Endothelial cell of umbilical vein (primary cell): ENCODE measurements around the gene SGSM2. TPM values are rescaled to one million over a fixed set of nuclear protein-coding genes. Genes with fewer than 3 reads are reported as not detected.

Source experiments
- BruUV-seq: library from RNA; stranded (reverse); fragments of 400-500 nt; replicated peaks from 2 replicates; lab custom pipeline; 2021; lab: Mats Ljungman, UMichigan
- CTCF ChIA-PET: fragments of 300-600, 350-600 bp; sonication (Branson Sonifier 250); formaldehyde crosslinking; loops from one replicate; lab custom pipeline; 2021; ENCODE audit warnings: antibody characterized with exemption, inconsistent platforms; lab: Charles Lee
- POLR2A ChIA-PET: fragments of 300-600, 350-600 bp; sonication (Branson Sonifier 250); formaldehyde crosslinking; loops from one replicate; lab custom pipeline; 2021; ENCODE audit warnings: antibody characterized with exemption, inconsistent platforms; lab: Charles Lee
- DNase-seq: peaks from one replicate; pipeline ENCODE4 v3.0.0-alpha.2; 2011; ENCODE audit warnings: low read depth, low spot score
- FAIRE-seq: peaks from 2 replicates; lab custom pipeline; 2011; peaks lifted over from hg19 to GRCh38; lab: Jason Lieb, UNC
- H2AFZ ChIP-seq: 2 replicates; pipeline ENCODE4 v1.6.0; 2012; ENCODE audit warnings: low read depth, low read length, control low read depth, inconsistent platforms
- H3K27ac ChIP-seq: 2 replicates; pipeline ENCODE4 v1.5.1; 2011; ENCODE audit warnings: low read depth, mild to moderate bottlenecking, control low read depth, low read length, moderate library complexity; ENCODE audit not compliant: insufficient read depth
- H3K27me3 ChIP-seq, 2 experiments: 2 replicates each; pipeline versions ENCODE4 v1.6.0 to v1.6.1; 2011; ENCODE audit warnings: low read length in 2 of 2, mixed read lengths in 1 of 2; ENCODE audit not compliant: control insufficient read depth in 2 of 2, insufficient read depth in 2 of 2
- H3K36me3 ChIP-seq, 2 experiments: 2 replicates in 1 of 2; 3 replicates in 1 of 2; pipeline ENCODE4 v1.5.1; 2011; ENCODE audit warnings: low read length in 2 of 2, mild to moderate bottlenecking in 1 of 2, moderate library complexity in 1 of 2; ENCODE audit not compliant: control insufficient read depth in 2 of 2, insufficient read depth in 2 of 2; ENCODE audit errors: extremely low read depth in 1 of 2
- H3K4me1 ChIP-seq: 3 replicates; pipeline ENCODE4 v1.5.1; 2011; ENCODE audit warnings: mild to moderate bottlenecking, low read length; ENCODE audit not compliant: control insufficient read depth, insufficient read depth; ENCODE audit errors: extremely low read depth
- H3K4me2 ChIP-seq: 2 replicates; pipeline ENCODE4 v1.6.1; 2011; ENCODE audit warnings: low read length, control low read depth, mixed read lengths; ENCODE audit not compliant: insufficient read depth
- H3K4me3 ChIP-seq, 3 experiments: fragments of 200-600 bp in 1 of 3; sonication (generic), shearing (Covaris generic) in 1 of 3; replicated peaks in 1 of 3; 2 replicates each; pipeline ENCODE4 v1.5.1; 2011 to 2016; ENCODE audit warnings: control low read depth in 3 of 3, low read length in 3 of 3, mild to moderate bottlenecking in 2 of 3, inconsistent platforms in 1 of 3, low read depth in 1 of 3, moderate library complexity in 1 of 3; ENCODE audit not compliant: insufficient read depth in 1 of 3
- H3K79me2 ChIP-seq: 2 replicates; pipeline ENCODE4 v1.6.0; 2012; ENCODE audit warnings: low read length, inconsistent platforms; ENCODE audit not compliant: control insufficient read depth, insufficient read depth
- H3K9ac ChIP-seq: replicated peaks from 2 replicates; pipeline ENCODE3; 2011; ENCODE audit warnings: low read length, control low read depth; ENCODE audit not compliant: insufficient read depth; ENCODE audit errors: extremely low read depth
- H3K9me1 ChIP-seq: replicated peaks from 3 replicates; pipeline ENCODE4 v1.6.0; 2011; ENCODE audit warnings: mild to moderate bottlenecking, low read length; ENCODE audit not compliant: control insufficient read depth, insufficient read depth; ENCODE audit errors: extremely low read depth
- H3K9me3 ChIP-seq: replicated peaks from 2 replicates; pipeline ENCODE4 v1.5.1; 2012; ENCODE audit warnings: low read length, inconsistent platforms; ENCODE audit not compliant: control insufficient read depth, insufficient read depth
- H4K20me1 ChIP-seq: replicated peaks from 2 replicates; pipeline ENCODE3; 2011; ENCODE audit warnings: mild to moderate bottlenecking, low read length; ENCODE audit not compliant: control insufficient read depth, insufficient read depth; ENCODE audit errors: extremely low read depth
- EZH2 ChIP-seq: IDR thresholded peaks from 2 replicates; pipeline ENCODE4 v1.6.1; 2012; ENCODE audit warnings: borderline replicate concordance, low read depth, mild to moderate bottlenecking, moderate library complexity, low read length, inconsistent platforms; ENCODE audit not compliant: severe bottlenecking
- FOS ChIP-seq: IDR thresholded peaks from 2 replicates; pipeline ENCODE4 v1.6.1; 2011; ENCODE audit warnings: mild to moderate bottlenecking, low read length, moderate library complexity, borderline replicate concordance; ENCODE audit not compliant: insufficient read depth
- GATA2 ChIP-seq: IDR thresholded peaks from 2 replicates; pipeline ENCODE4 v1.7.0; 2011; ENCODE audit warnings: low read depth, mild to moderate bottlenecking, moderate library complexity, mixed read lengths, low read length; ENCODE audit not compliant: insufficient read length, insufficient read depth
- MYC ChIP-seq: IDR thresholded peaks from one replicate; pipeline ENCODE4 v1.6.1; 2011; ENCODE audit warnings: mild to moderate bottlenecking, low read depth, low read length
- POLR2AphosphoS5 ChIP-seq: IDR thresholded peaks from 2 replicates; pipeline ENCODE4 v1.6.1; 2012; ENCODE audit warnings: low read depth, mild to moderate bottlenecking, control low read depth, low read length, moderate library complexity; ENCODE audit not compliant: insufficient read depth
- dilution Hi-C: fragments of 300-500 bp; cut with MboI; formaldehyde crosslinking; loops from one replicate; pipeline ENCODE4 v1.15.0; 2019; ENCODE audit warnings: low sequenced_read_pairs; ENCODE audit not compliant: extremely low pct_ligation_motif_present
- intact Hi-C: fragments of 100-400 bp; cut with micrococcal nuclease; formaldehyde crosslinking; loops from one replicate; pipeline ENCODE4 v1.10.0; 2022
- polyA plus RNA-seq, 4 experiments: library from polyadenylated mRNA; depleted of rRNA in 3 of 4; stranded (reverse) in 3 of 4; unstranded in 1 of 4; fragments of >200 nt; gene quantifications; 2 replicates each; pipeline versions ENCODE4 v1.2.1 to v1.2.3, GENCODE V29; 2011 to 2012; ENCODE audit warnings: missing spikeins in 1 of 4
- total RNA-seq: library from RNA; stranded (reverse); gene quantifications from 2 replicates; pipeline ENCODE4 v1.2.3, GENCODE V29; 2021
- TF ChIP-seq, protein P1 (sequence below), 2 donors: IDR thresholded peaks; 1 replicate in 1 of 2; 2 replicates in 1 of 2; pipeline ENCODE4 v1.5.1; 2011; ENCODE audit warnings: low read length in 2 of 2, mild to moderate bottlenecking in 2 of 2, moderate library complexity in 2 of 2, control low read depth in 1 of 2, inconsistent platforms in 1 of 2, low read depth in 1 of 2; ENCODE audit not compliant: insufficient read depth in 1 of 2; ENCODE audit errors: extremely low read depth in 1 of 2
- TF ChIP-seq, protein P2 (sequence below): IDR thresholded peaks from 2 replicates; pipeline ENCODE4 v1.6.1; 2011; ENCODE audit not compliant: insufficient read depth, insufficient read length

SGSM2 gene
- total and polyA plus RNA-seq, 2 donors (not counting 3 experiments of a cell fraction or from before 2014, with no cell fraction given): 61.6 to 94.5 TPM

GRCh38 chr17:2396568-2397246, 59.4 kb downstream of the SGSM2 start:
- FAIRE-seq (peak; percentile 96), DNase-seq (peak; percentile 97)
- H3K27me3 ChIP-seq: no peaks in the 10 kb centered on the region
- intact Hi-C loops: loop anchor here (1.0 kb wide), 1 partner anchor 14 kb away; no protein-coding TSS in a partner anchor
- dilution Hi-C loops: no loop called here
- H3K4me2 ChIP-seq: peak overlapping the region; percentile 10
- TF ChIP-seq FOS: no peak
- TF ChIP-seq, protein P1, sequence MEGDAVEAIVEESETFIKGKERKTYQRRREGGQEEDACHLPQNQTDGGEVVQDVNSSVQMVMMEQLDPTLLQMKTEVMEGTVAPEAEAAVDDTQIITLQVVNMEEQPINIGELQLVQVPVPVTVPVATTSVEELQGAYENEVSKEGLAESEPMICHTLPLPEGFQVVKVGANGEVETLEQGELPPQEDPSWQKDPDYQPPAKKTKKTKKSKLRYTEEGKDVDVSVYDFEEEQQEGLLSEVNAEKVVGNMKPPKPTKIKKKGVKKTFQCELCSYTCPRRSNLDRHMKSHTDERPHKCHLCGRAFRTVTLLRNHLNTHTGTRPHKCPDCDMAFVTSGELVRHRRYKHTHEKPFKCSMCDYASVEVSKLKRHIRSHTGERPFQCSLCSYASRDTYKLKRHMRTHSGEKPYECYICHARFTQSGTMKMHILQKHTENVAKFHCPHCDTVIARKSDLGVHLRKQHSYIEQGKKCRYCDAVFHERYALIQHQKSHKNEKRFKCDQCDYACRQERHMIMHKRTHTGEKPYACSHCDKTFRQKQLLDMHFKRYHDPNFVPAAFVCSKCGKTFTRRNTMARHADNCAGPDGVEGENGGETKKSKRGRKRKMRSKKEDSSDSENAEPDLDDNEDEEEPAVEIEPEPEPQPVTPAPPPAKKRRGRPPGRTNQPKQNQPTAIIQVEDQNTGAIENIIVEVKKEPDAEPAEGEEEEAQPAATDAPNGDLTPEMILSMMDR (IDR thresholded peaks at IDR 0.05; ENCODE audit: extremely low read depth in 1 of 2, insufficient read depth in 1 of 2, low read depth in 1 of 2, low read length in 2 of 2): no peak
- TF ChIP-seq EZH2: no peak
- TF ChIP-seq, protein P2, sequence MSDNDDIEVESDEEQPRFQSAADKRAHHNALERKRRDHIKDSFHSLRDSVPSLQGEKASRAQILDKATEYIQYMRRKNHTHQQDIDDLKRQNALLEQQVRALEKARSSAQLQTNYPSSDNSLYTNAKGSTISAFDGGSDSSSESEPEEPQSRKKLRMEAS: no peak
- TF ChIP-seq GATA2: no peak
- peak; percentile 67 for TF ChIP-seq POLR2AphosphoS5
- no peak for TF ChIP-seq MYC
- no peaks in the 10 kb centered on the region for H3K9me1 ChIP-seq
- POLR2A ChIA-PET: interaction anchor here (1.6 kb wide), 1 partner anchor 14 kb away, joined by 4 read pairs; no protein-coding TSS in a partner anchor
- peaks cover 42% of the 10 kb centered on the region for H3K4me1 ChIP-seq
- peak overlapping the region; percentile 63 for H3K27ac ChIP-seq
- no peaks in the 10 kb centered on the region for H3K36me3 ChIP-seq
- H3K9ac ChIP-seq: peak overlapping the region; percentile 37
- H4K20me1 ChIP-seq: no peaks in the 10 kb centered on the region
- H3K9me3 ChIP-seq: no peaks in the 10 kb centered on the region
- H3K4me3 ChIP-seq: peak overlapping the region in 1 of 3 experiments; percentile 16
- CTCF ChIA-PET: no interaction called here
- peaks cover 24% of the 10 kb centered on the region for H3K79me2 ChIP-seq
- H2AFZ ChIP-seq: peak overlapping the region; percentile 2
- BruUV-seq: no TSS peak
